ENCODE data around the gene MEGF8.

The MEGF8 gene

GRCh38 chr19:42351079-42351735 lies 25.8 kb downstream of the MEGF8 start:
- no peak for TF ChIP-seq CTCF (IDR thresholded peaks at IDR 0.05; ENCODE audit: insufficient read depth, missing control alignments)
- FAIRE-seq (no peak), DNase-seq (ENCODE audit: insufficient read length, low spot score) (no peak)

GRCh38 chr19:42352301-42353259 lies 27.1 kb downstream of the MEGF8 start:
- FAIRE-seq: no peak
- TF ChIP-seq CTCF (IDR thresholded peaks at IDR 0.05; ENCODE audit: insufficient read depth, missing control alignments): no peak
- no peak for DNase-seq (ENCODE audit: insufficient read length, low spot score)

- FAIRE-seq (no peak), DNase-seq (ENCODE audit: insufficient read length, low spot score) (no peak)
- TF ChIP-seq CTCF (IDR thresholded peaks at IDR 0.05; ENCODE audit: insufficient read depth, missing control alignments): no peak
These were observed 28.0 kb downstream of the MEGF8 start for GRCh38 chr19:42353341-42354015.

- TF ChIP-seq CTCF (IDR thresholded peaks at IDR 0.05; ENCODE audit: insufficient read depth, missing control alignments): no peak
- DNase-seq (ENCODE audit: insufficient read length, low spot score) (no peak), FAIRE-seq (no peak)
These were observed 30.5 kb downstream of the MEGF8 start for GRCh38 chr19:42355896-42356295.

- FAIRE-seq (no peak), DNase-seq (ENCODE audit: insufficient read length, low spot score) (no peak)
- no peak for TF ChIP-seq CTCF (IDR thresholded peaks at IDR 0.05; ENCODE audit: insufficient read depth, missing control alignments)
These were observed 31.3 kb downstream of the MEGF8 start for GRCh38 chr19:42356686-42357085.

GRCh38 chr19:42357290-42357689 lies 31.9 kb downstream of the MEGF8 start:
- FAIRE-seq (no peak), DNase-seq (ENCODE audit: insufficient read length, low spot score) (no peak)
- no peak for TF ChIP-seq CTCF (IDR thresholded peaks at IDR 0.05; ENCODE audit: insufficient read depth, missing control alignments)

All from D721Med (cell line).